GM18868 (cell line): Measurements from ENCODE around the gene SCNN1A.

Experiments
- ATAC-seq: cut with Tn5 transposase; IDR thresholded peaks from one replicate; pipeline ENCODE4 v1.9.1; 2021; ENCODE audit warnings: mild to moderate bottlenecking, moderate library complexity; ENCODE audit not compliant: unreplicated experiment

The SCNN1A gene

DNA sequence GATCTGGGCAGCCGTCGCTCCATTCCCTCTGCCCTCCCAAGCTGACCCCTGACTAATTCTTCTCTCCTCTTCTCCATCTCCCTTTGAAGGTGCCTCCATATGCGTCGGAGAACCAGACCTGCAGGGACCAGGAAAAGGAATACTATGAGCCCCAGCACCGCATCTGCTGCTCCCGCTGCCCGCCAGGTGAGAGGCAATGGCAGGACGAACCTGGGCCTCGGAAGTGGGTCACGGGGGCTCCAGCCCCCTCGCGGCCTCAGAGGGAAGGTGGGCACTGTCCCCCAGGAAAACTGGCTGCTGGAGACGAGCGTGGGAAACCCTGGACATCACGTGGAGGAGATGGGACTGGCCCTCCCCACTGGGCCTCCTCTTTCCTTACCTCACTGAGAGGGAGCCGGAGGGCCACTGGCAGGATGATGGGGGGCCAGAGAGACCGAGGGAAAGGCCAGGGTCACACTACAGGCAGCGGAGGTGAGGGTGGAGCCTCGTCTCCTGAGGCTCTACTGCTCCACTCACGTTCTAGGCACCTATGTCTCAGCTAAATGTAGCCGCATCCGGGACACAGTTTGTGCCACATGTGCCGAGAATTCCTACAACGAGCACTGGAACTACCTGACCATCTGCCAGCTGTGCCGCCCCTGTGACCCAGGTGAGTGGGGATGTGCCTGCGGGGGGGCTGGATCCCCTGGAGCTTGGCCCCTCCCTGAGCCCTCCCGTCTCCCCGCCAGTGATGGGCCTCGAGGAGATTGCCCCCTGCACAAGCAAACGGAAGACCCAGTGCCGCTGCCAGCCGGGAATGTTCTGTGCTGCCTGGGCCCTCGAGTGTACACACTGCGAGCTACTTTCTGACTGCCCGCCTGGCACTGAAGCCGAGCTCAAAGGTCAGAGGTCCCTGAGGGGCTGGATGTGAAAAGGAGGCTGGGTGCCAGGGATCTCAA lies 9.4 kb upstream of the SCNN1A start:
- no peak for ATAC-seq

DNA sequence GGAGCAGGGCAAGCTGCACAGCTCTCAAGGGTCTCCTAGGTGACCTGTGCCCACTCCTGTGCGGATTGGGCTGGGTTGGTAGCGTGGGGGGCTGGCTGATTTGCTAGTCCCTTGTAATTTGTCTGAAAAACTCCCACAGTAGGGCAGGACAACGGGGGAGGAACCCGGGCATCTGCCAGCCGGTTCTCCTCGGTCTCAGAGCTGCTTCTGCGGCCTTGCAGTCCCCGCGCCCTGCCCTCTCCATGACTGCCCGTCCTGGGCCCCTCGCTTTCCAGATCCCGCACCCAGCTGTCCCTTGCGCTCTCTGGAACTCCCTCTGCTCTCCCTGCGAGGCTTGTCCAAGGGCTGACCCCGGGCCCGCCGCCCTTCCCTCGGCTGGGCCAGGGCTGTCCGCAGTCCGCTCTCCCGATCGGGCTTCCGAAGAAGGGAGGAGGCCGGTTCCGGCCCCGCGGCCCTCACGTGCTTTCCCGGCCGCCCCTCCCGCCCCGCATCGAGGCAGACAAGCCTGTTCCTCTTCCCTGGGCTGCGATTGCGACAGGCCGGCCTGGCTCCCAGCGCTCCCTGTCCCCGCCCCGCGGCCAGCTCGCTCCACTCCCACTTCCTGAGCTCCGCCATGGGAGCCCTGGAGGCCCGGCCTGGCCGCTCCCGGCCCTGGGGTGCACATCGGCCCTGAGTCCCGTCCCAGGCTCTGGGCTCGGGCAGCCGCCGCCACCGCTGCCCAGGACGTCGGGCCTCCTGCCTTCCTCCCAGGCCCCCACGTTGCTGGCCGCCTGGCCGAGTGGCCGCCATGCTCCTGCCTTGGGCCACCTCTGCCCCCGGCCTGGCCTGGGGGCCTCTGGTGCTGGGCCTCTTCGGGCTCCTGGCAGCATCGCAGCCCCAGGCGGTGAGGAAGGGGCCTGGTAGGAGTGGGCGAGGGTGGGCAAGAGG lies 8.5 kb upstream of the SCNN1A start, which contains the start of gene LTBR:
TSS of gene LTBR (plus strand) at position 591 of the 927 bp plus-strand sequence. CDS start at position 788, 197 bp downstream.
- ATAC-seq = no peak

GRCh38 chr12:6382982-6383381 lies 7.6 kb upstream of the SCNN1A start:
- ATAC-seq = no peak

- no peak for ATAC-seq
Measured at GRCh38 chr12:6382371-6382770, 7.0 kb upstream of the SCNN1A start.

GRCh38 chr12:6380141-6381121 lies 5.1 kb upstream of the SCNN1A start:
- no peak for ATAC-seq

DNA sequence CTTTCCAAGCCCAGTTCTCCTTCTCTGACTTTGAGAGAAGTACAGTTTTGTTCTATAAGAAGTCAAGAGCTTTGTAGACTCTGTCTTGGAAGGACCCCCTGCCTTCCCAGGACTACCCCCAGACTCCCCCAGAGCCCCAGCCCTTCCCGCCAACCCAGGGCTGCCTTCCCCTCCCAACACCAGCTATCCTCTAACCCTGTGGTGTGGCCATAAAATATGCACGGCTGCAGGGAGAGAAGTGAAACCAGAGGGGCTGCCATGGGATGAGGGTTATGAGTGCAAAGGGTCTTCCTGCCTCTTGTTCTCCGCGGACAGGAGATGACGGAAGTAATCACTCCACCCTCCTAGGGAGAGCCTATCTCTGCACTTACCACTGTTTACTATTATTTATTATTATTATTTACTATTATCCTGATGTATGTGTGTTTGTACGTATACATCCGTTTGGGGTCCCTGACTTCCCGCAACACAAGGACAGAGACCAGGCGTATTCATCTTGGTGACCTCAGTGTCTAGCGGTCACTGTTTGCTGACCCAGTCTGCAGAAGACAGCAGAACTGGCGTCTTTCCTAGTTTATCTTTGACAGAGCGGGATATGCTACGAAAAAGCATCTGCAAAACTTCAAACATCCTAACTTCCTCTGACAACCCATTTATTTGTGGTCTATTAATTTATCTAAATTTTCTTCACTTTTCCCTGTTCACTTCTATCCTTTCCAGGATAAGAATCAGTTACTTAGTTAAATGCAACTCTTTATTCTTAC lies 3.5 kb upstream of the SCNN1A start:
- ATAC-seq = no peak

DNA sequence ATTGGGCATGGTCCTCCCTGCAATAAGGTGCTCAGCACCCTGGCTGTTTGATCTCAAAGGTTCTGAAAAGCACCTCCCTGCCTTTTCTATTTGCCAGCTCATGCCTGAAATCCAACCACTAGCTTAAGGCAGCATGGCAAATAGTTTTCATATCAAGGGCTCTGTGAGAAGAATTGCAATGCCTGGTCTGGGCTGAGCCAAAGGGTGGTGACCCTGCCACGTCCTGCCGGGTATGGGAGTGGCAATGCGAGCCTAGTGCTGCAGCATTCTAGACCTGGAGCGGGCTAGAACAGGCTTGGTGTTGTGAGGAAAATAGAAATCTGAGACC lies 2.3 kb upstream of the SCNN1A start:
- ATAC-seq = no peak

GRCh38 chr12:6376870-6377666 lies 1.7 kb upstream of the SCNN1A start:
- ATAC-seq = no peak

GRCh38 chr12:6376079-6376869 lies 911 bp upstream of the SCNN1A start:
- ATAC-seq = no peak

DNA sequence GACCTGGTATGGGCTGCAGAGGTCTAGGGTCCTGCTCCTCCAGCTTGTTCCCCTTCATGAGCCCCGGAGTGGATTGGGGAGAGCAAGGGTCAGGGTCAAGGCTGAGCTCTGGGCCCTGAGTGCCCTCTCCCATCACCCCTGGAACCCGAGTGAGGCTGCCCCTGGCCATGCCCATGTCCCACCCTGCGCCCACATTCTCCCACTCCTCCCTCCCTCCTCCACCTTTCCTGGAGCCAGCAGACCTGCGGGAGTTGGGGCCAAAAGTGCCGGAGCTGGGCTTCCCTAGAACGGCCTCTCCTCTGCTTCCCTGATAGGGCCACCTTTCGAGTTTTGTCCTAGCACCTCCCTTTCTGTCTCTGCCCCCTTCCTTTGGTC lies 590 bp downstream of the SCNN1A start:
- ATAC-seq = no peak

DNA sequence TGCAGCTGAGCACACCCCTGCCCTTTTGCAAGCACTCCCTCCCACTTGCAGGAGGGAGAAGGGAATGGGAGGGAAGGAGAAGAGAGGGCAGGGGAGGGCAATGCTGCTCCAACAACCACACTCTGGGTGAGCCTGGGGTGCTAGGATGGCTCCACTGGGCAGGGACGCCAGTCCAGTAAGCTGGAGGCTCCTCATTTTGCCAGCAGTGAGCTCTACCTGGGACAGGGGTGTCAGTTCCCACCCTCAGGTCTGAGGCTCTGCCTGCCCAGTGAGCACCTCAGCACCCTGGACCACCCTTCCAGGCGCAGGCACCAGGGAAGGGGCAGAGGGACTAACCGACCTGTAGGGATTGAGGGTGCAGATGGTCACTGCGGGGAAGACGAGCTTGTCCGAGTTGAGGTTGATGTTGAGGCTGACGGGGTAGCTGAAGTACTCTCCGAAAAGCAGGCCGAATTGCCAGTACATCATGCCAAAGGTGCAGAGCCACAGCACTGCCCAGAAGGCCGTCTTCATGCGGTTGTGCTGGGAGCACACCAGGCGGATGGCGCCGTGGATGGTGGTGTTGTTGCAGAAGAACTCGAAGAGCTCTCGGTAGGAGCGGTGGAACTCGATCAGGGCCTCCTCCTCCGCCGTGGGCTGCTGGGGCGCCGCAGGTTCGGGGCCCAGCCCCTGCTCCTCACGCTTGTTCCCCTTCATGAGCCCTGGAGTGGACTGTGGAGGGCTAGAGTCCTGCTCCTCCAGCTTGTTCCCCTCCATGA lies 1.2 kb downstream of the SCNN1A start:
- no peak for ATAC-seq

DNA sequence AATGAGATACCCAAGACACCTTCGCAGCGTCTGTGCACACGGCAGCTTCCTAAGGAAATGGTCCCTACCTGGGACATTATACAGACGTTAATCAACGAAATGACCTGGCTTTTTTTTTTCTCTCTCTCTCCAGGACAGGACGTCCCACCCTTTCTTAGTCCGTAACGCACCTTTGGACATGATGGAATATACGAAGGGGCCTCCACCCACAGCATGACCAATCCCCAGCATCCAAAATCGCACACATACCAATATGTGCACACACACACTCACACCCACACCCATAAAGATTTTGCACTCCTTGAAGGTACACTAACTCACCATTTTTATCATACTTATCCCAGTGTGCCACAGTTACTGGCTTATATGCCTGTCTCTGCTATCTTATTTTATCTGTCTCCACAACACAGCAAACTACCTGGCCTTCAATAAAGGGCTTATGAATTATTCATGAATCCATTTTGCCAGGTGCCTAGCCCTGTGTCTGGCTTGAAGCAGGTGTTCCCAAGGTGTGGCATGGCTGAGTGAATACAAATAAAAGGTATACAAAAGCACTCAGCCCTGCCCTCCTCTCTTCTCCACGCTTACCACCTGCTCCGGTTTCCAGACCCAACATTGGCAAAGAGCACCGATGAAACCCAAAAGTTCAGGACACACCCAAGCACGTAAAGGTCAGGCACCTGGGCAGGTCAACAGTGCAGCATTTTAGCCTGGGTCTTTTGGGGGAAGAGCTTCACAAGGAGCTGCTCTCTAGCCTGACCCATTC lies 2.2 kb downstream of the SCNN1A start:
- ATAC-seq = no peak

DNA sequence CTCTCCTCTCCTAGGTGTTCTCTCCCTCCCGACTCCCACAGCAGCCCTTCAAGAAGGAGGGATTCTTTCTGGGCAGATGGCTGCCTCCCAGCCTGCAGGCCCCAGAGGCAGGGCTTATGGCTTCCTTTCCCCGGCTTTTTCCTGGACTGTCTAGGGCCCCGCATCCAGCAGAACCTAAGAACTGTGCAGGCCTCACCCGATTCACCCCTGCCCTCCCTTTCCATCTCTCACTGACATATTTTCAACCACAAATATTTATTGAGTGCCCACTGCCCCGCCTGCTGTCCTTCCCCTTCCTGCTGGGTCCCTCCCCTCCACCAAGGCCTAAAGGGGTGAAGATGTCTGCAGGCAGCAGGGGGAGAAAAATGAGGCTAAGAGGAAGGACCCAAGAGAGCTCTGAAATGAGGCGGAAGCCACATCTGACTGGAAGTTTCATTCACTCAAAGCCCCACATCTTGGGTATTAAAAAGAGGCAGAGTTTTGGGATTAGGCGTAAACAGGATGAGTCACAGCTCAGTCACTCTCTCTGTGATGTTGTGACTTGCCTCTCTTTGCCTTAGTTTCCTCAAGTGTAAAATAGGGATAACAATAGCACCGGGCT lies 2.9 kb downstream of the SCNN1A start:
- ATAC-seq = no peak

GRCh38 chr12:6370994-6371754 lies 4.2 kb downstream of the SCNN1A start:
- ATAC-seq = no peak

- ATAC-seq = no peak
Measured at GRCh38 chr12:6370576-6370935, 4.8 kb downstream of the SCNN1A start.
